HG02884 (cell line): Measurements from ENCODE around the gene MRPL54.
"Not testable (repeated sequence)": the region's sequence is repeated elsewhere in the genome, so short reads cannot be mapped to it uniquely, and the experiment has no call there.

Experiments
- ATAC-seq: cut with Tn5 transposase; IDR thresholded peaks from one replicate; pipeline ENCODE4 v1.9.1; 2021; ENCODE audit warnings: mild to moderate bottlenecking, moderate library complexity; ENCODE audit not compliant: unreplicated experiment

The MRPL54 gene

DNA sequence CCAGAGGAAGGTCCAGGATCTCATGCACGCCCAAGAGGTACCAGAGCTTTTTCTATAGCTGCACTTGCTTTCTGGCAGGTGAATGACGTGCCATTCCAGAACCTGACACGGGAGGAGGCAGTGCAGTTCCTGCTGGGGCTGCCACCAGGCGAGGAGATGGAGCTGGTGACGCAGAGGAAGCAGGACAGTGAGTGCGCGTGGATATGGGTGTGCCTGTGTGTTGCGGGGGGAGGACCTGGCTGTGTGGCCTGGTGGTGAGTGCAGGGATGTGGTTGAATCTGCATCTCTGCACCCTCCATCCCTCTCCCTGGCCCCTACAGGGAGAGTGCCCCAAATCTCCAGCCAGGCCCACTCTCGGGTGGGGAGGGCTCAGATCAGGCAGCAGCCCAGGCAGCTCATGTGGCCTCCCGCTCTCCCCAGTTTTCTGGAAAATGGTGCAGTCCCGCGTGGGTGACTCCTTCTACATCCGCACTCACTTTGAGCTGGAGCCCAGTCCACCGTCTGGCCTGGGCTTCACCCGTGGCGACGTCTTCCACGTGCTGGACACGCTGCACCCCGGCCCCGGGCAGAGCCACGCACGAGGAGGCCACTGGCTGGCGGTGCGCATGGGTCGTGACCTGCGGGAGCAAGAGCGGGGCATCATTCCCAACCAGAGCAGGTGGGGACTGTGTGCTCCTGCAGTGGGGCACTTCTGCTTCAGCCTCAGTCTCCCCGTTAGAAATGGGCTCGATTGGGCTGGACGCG is 23.8 kb upstream of the MRPL54 start:
- ATAC-seq: no peak

DNA sequence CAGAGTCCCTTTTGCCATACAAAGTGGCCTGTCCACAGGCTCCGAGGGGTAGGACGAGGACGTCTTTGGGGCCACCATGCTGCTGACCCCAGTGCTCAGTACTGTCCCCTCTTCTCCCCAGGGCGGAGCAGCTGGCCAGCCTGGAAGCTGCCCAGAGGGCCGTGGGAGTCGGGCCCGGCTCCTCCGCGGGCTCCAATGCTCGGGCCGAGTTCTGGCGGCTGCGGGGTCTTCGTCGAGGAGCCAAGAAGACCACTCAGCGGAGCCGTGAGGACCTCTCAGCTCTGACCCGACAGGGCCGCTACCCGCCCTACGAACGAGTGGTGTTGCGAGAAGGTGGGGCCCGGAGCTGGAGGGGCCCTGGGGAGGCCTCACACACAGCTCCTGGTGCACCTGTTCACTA is 22.1 kb upstream of the MRPL54 start:
- no peak for ATAC-seq

DNA sequence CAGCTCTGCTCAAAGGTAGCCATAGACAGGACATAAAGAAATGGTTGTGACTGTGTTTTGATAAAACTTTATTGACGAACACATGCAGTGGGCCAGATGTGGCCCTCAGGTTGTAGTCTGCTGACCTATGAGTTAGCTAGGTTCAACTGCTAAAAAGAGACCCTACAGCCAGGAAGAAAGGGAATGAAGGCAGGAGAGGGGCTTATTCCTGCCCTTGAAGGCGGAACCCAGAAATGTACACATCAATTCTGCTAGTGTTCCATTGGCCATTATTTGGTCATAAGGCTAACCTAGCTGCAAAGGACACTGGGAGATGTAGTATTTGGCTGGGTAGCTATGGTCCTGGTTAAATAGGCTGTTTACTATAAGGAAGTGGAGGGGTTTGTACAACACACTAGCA is 19.0 kb upstream of the MRPL54 start:
- ATAC-seq: no peak

DNA sequence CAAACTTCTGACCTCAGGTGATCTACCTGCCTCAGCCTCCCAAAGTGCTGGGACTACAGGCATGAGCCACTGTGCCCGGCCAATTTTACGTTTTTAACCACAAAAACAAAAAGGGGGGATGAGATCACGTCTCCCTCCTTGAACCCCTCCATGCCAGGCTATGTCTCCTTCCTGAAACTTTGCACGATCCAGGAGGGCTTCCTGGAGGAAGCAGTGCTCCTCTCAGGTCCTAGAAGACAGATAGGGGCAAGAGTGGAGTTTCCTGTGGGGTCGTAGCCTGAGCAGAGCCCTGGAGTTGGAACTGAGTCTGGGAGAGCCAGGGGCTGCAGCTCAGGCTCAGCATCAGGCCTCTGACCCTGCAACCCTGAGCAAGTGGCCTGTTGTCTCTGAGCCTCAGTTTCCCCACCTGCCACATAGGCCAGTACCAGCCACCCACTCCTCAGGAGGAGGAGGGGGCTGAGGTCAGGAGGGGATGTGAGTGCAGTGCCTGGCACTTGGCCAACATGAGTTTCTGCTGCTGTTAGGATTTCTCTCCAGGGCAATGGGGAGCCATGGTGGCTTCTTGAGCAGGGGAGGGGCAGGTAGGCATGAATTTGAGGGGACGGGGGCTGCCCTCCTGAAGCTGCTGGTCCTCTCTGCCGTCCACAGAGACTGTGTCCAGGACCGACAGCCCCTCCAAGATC is 17.0 kb upstream of the MRPL54 start:
- ATAC-seq: no peak

DNA sequence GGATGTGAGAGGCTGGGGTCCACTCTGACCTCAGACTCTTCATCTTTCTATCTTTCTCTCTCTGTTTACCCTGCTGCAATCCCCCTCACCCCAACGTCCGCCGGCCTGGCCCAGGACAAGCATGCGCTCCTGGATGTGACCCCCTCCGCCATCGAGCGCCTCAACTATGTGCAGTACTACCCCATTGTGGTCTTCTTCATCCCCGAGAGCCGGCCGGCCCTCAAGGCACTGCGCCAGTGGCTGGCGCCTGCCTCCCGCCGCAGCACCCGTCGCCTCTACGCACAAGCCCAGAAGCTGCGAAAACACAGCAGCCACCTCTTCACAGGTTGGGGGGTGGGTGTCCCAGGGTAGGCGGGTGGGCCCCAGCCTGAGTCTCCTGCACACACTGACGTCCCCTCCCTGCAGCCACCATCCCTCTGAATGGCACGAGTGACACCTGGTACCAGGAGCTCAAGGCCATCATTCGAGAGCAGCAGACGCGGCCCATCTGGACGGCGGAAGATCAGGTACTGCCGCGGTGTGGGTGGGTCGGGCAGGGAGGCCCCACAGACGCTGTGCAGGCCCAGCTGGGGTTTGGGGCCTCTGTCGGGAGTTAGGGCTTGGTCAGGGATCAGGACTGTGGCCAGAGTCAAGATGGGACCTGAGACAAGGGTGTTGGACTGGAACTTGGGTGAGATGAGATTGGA is 16.0 kb upstream of the MRPL54 start:
- no peak for ATAC-seq

DNA sequence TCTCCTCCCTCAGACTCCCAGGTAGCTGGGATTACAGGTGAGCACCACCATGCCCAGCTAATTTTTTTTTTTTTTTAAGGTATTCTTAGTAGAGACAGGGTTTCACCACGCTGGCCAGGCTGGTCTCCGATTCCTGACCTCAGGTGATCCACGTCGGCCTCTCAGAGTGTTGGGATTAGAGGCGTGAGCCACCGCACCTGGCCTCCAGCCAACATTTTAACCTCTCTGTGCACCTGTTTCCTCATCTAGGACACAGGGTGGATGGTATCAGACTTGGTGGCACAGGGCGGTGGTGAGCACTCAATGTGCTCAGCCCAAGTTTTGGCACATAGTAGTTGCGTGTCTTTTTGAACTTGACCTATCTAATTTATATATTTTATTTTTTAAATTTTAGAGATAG is 13.5 kb upstream of the MRPL54 start:
- no peak for ATAC-seq

DNA sequence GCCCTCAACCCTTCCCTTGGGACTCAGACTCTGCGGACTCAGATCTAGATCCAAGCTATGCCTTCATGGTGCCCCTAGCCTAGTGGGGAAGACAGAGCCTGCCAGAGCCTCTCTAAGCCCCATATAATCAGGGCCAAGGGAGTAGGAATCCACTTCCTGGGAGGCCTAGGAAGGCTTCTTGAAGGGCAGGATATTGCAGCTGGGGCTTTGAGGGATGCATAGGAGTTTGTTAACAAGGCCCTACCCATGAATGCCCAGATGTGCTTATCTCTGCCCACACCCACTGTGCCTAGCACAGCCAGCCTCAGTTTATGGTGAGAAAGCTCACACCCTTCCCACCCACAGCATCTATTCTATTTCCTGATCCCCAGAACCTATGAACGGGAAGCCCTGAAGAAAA is 12.3 kb upstream of the MRPL54 start:
- ATAC-seq: no peak

DNA sequence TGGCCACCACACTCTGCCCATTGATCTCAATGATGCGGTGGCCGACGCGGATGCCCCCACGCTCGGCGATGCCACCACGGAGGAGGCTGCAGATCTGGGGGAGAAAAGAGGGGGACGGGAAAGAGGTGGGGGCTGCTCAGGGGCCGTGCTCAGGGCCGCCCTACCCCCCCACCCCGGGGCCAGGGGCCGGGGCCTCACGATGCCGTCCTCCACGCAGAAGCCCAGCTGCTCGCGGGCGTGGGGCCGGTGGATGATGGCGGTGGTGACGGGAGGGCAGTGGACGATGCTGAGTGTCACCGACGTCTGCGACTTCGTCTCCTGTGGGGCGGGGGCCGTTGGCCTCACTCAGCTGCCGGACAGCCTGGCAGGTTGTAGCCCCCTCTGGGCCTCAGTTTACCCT is 11.2 kb upstream of the MRPL54 start:
- no peak for ATAC-seq

DNA sequence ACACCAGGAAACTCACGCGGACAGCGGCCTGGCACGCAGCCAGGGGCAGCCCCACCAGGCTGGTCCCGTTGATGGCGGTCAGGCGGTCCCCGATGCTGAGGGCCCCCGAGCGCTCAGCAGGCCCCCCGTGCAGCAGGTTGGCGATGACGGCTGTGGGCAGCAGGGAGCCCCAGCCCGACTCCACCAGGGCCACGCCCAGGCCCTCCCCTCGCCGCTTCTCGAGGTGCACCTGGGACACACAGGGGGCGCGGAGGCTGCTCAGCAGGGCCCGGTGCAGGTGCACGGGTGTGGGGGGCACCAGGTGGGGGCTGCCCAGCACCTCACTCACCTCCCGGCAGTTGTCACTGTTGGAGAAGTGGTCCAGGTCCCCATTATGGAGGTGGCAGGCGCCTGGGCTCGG is 10.0 kb upstream of the MRPL54 start:
- no peak for ATAC-seq

DNA sequence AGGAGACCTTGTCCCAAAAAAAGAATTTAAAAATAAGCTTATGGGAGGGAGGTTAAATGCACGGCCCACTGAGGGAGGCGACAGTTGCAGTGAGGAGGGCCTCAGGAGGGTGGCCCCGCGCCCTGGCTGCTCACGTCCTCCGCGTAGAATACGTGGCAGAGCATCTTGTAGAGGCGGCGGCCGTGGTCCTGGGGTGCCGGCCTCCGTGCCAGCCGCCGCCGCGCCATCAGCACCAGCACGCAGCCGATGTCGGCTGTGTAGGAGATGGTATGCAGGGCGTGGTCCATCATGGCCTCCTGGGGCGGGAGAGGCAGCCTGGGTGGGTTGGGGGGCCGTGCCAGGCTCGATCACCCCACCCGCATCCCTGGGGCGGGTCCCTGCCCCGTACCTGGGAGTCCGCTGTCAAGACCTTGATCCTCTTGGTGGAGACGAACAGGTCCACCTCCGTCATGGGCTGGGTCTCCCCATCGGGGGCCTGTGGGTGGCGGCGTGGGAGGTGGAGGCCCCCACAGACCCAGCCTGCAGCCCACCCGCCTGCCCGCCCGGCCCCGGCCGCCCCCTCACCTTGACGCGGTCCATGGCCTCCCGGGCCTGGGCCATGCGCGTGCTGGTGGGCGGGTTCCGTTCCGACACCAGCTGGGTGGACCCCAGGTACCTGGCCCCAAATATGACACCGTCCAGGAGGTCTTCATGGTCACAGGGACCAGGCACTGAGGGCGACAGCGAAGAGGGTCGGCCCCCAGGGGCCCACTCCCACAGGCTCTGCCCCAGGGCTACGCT is 8.7 kb upstream of the MRPL54 start:
- no peak for ATAC-seq

DNA sequence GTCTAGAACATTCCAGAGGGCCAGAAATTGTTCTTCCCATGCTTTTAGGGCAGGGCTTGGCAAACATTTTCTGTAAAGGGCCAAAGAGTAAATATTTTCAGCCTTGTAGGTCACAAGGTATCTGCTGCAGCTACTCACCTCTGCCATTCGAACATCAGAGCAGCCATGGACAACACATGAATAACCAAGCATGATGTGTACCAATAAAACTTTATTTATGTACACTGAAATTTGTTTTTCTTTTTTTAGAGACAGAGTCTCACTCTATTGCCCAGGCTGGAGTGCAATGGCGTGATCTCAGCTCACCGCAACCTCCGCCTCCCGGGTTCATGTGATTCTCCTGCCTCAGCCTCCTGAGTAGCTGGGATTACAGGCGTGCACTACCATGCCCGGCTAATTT is 4.8 kb upstream of the MRPL54 start:
- ATAC-seq: not testable (repeated sequence)

DNA sequence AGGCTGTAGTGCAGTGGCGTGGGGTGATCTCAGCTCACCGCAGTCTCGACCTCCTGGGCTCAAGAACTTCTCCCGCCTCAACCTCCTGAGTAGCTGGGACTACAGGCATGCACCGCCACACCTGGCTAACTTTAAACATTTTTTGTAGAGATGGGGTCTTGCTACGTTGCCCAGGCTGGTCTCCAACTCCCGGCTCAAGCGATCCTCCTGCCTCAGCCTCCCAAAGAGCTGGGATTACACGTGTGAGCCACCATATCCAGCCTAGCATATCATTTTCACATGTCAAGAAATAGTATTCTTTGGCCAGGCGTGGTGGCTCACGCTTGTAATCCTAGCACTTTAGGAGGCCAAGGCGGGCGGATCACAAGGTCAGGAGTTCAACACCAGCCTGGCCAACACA is 4.2 kb upstream of the MRPL54 start:
- ATAC-seq: not testable (repeated sequence)

DNA sequence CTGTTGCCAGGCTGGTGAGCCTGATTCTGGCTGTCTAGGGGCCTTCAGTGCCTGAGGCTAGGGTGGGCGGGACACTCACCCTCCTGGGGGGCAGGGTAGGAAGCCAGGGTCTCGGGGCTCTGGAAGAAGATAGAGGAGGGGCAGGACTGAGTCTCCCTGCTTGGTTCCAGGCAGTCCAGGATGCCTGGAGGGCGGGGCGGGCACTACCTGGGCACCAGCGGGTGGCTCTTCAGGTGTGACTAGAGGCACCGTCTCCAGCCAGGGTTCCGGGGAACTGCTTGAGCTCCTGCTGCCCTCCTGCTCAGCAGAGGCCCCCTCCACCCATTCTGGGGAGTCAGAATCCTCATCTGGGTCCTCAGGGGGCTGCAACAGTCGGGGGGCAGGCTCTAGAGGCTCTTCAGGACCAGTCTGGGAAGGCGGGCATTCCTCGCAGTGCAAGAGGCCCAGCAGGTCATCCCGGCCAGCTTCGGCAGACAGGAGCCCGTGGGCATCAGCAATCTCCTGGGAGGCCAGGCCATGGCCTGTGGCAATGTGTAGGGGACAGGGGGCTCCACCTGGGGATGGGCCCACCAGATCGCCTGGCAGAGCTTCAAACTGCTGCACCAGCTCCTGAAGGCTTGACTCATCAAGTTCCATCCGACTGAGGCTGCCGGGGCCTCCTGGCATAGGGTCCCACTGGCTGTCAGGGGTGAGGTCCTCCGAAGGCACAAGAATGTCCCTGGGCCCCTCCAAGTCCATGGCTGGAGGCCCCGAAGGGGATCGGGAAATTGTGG is 2.8 kb upstream of the MRPL54 start:
- ATAC-seq: no peak

DNA sequence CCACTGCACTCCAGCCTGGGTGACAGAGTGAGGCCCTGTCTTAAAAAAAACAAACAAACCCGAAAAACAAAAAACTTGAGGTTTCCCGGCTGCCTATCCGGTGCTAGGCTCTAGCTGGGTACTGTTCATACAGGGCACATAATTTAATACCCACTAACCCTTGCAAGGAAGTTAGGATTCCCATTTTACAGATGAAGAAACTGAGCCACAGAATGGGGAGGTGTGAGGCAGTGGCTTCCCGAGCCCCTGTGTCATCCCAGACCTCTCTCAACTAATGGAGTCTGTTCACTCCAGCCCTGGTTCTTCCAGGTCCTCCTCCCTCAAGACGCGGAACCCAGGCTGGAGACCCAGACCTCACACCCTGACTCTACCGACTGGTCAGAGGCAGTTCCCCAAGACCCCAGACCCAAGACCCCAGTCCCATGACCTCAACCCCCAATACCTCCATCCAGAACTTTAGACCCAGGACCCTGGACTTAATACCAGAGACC is 1.6 kb upstream of the MRPL54 start:
- ATAC-seq: no peak

DNA sequence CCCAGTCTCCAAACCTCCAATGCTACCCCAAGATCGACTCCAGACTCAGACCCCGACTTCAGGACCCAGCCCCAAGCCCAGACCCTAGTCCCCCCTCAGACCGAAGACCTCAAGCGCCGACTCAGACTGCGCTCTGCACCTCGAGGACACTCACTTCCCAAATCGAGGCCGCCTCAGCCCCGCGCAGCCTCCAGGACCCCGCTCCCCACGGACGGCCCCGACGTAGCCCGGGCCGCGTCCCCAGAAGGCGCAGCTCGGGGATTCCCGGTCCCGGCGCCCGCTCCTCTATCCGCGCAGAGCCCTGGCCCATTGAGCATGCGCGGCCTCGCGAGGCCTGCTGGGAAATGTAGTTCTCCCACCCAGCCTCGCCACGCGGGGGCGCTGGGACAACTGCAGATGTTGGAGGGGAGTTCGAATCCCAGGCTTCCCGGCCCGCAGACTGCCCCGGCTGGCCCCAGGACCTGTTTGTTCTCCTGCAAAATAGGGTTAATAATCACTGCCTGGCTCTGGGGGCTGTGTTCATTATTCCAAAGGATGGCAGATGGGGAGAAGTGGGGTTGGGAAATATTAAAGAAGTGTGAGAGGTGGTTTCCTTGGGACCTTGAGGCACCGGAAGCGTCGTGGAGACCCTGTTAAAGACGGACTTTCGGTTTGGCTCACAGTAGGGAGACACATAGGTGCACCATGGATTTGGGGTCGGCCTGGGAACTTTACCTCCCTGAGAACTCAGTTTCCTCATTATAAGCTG is 926 bp upstream of the MRPL54 start, which contains the start of gene APBA3:
Gene APBA3 (minus strand): TSS at position 311 of the 748 bp plus-strand sequence. CDS start 1,428 bp downstream, outside the sequence.
- peak; percentile 44 for ATAC-seq

DNA sequence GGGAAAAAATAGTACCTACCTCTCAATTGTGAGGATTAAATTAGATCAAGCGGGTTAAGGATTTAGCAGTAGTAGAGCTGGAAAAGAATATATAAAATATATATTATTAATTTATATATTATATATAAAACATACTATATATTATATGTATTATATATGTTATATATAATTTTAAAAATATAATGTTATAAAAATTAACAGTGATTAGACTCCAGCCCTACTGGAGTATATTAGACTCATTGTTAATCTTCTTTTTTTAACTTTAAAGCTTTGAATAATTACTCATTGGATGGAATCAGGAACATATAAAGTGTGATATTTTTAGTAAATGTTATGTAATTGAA is 380 bp upstream of the MRPL54 start:
- ATAC-seq: no peak

DNA sequence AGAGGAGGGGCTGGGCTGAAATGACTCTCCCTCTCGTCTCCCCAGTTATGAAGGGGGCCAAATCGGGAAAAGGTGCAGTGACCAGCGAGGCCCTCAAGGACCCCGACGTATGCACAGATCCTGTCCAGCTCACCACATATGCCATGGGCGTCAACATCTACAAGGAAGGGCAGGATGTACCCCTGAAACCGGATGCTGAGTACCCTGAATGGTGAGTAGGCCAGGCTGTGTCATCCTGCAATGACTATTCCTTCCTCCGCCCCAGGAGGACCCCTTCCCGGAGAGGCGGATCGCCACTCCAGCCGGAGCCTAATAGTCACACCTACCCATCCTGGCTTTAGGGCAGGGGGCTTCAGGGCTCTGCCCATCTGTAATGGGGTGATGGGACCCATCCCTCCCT is 2.6 kb downstream of the MRPL54 start:
- ATAC-seq: no peak

DNA sequence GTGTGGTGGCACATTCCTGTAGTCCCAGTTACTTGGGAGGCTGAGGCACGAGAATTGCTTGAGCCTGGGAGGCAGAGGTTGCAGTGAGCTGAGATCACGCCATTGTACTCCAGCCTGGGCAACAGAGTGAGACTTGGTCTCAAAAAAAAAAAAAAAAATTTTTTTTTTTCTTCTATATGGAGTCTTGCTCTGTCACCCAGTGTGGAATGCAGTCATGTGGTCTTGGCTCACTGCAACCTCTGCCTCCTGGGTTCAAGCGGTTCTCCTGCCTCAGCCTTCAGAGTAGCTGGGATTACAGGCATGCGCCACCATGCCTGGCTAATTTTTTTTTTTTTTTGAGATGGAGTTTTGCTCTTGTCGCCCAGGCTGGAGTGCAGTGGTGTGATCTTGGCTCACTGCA is 3.3 kb downstream of the MRPL54 start:
- ATAC-seq: not testable (repeated sequence)

DNA sequence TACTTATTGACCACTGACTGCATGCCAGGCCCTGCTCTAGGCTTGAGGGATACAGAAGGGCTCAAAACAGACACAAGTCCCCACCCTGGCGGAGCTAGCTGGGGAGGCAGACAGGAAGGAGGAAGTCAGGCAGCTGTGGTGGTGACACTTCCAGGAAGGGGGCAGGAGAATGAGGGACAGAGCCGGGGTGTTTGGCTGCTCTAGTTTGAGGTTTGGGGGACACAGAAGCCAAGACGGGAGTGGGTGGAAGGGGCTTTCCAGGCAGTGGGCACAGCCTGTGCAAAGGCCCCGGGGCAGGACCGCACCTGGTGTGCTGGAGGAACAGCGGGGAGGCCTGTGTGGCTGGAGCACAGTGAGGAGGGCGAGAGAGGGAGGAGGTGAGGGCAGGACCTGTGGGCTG is 4.0 kb downstream of the MRPL54 start:
- no peak for ATAC-seq

DNA sequence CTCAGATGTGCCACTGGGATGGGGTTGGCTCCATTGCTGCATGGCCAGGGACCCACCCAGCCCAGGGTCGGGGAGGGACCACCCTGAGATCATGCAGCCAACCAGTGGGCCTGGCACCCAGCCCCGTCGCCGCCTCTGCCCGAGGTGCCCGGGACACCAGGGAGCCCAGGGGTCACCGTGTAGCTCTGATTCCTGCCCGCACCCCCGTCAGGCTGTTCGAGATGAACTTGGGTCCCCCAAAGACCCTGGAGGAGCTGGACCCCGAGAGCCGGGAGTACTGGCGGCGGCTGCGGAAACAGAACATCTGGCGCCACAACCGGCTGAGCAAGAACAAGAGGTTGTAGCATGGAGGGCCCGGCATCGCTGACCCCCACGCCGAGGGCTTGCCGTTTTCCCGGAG is 4.6 kb downstream of the MRPL54 start:
- no peak for ATAC-seq
